ENCODE measurements around the gene CMSS1.

DNA sequence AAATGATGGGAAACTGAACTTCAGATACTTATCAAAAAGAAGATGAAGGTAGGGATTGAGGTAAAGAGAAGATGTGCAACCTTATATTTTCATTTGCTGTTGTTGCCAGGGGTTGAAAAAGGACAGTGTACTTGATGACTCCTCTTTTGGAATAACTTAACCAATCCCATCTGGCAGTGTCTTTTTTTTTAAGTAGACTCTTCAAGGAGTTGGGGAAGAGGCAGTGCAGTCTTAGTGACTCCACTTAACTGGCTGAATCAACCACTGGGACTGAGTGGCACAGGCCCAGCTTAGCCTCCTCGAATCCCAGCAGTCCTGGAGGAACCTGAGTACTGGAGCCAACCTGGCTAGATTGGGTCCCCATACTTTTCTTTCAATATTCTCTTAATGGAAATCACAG is 323.9 kb downstream of the CMSS1 start:
- TF ChIP-seq ZC3H13 (CRISPR knock-in tag; IDR thresholded peaks at IDR 0.05) (no peak), GABPA (IDR thresholded peaks at IDR 0.05; ENCODE audit: low read depth, low read length) (no peak), GABPA (CRISPR knock-in tag; IDR thresholded peaks at IDR 0.05; ENCODE audit: low read depth) (no peak), RFX5 (IDR thresholded peaks at IDR 0.05; ENCODE audit: low read depth, low read length) (no peak), RAD51 (IDR thresholded peaks at IDR 0.05; ENCODE audit: borderline replicate concordance) (no peak), EZH2 (conservative IDR thresholded peaks at IDR 0.05; ENCODE audit: low read depth, low read length) (no peak), ONECUT2 (CRISPR knock-in tag; IDR thresholded peaks at IDR 0.05) (no peak), ZNF547 (CRISPR knock-in tag; IDR thresholded peaks at IDR 0.05) (no peak)
- TF ChIP-seq, protein P1, sequence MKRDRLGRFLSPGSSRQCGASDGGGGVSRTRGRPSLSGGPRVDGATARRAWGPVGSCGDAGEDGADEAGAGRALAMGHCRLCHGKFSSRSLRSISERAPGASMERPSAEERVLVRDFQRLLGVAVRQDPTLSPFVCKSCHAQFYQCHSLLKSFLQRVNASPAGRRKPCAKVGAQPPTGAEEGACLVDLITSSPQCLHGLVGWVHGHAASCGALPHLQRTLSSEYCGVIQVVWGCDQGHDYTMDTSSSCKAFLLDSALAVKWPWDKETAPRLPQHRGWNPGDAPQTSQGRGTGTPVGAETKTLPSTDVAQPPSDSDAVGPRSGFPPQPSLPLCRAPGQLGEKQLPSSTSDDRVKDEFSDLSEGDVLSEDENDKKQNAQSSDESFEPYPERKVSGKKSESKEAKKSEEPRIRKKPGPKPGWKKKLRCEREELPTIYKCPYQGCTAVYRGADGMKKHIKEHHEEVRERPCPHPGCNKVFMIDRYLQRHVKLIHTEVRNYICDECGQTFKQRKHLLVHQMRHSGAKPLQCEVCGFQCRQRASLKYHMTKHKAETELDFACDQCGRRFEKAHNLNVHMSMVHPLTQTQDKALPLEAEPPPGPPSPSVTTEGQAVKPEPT (CRISPR knock-in tag; IDR thresholded peaks at IDR 0.05; ENCODE audit: low read depth): no peak
- TF ChIP-seq, protein P2, sequence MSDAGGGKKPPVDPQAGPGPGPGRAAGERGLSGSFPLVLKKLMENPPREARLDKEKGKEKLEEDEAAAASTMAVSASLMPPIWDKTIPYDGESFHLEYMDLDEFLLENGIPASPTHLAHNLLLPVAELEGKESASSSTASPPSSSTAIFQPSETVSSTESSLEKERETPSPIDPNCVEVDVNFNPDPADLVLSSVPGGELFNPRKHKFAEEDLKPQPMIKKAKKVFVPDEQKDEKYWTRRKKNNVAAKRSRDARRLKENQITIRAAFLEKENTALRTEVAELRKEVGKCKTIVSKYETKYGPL (CRISPR knock-in tag; IDR thresholded peaks at IDR 0.05): no peak
- TF ChIP-seq, protein P3, sequence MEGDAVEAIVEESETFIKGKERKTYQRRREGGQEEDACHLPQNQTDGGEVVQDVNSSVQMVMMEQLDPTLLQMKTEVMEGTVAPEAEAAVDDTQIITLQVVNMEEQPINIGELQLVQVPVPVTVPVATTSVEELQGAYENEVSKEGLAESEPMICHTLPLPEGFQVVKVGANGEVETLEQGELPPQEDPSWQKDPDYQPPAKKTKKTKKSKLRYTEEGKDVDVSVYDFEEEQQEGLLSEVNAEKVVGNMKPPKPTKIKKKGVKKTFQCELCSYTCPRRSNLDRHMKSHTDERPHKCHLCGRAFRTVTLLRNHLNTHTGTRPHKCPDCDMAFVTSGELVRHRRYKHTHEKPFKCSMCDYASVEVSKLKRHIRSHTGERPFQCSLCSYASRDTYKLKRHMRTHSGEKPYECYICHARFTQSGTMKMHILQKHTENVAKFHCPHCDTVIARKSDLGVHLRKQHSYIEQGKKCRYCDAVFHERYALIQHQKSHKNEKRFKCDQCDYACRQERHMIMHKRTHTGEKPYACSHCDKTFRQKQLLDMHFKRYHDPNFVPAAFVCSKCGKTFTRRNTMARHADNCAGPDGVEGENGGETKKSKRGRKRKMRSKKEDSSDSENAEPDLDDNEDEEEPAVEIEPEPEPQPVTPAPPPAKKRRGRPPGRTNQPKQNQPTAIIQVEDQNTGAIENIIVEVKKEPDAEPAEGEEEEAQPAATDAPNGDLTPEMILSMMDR (CRISPR knock-in tag; IDR thresholded peaks at IDR 0.05): no peak

Measured in HepG2 (cell line).